ENCODE results near the gene SREBF1. TPM values are rescaled to one million over a fixed set of nuclear protein-coding genes. Genes with fewer than 3 reads are reported as not detected.

Gene SREBF1
- total and polyA plus RNA-seq, 2 experiments from 2014 or later = 39.6 to 85.3 TPM

DNA sequence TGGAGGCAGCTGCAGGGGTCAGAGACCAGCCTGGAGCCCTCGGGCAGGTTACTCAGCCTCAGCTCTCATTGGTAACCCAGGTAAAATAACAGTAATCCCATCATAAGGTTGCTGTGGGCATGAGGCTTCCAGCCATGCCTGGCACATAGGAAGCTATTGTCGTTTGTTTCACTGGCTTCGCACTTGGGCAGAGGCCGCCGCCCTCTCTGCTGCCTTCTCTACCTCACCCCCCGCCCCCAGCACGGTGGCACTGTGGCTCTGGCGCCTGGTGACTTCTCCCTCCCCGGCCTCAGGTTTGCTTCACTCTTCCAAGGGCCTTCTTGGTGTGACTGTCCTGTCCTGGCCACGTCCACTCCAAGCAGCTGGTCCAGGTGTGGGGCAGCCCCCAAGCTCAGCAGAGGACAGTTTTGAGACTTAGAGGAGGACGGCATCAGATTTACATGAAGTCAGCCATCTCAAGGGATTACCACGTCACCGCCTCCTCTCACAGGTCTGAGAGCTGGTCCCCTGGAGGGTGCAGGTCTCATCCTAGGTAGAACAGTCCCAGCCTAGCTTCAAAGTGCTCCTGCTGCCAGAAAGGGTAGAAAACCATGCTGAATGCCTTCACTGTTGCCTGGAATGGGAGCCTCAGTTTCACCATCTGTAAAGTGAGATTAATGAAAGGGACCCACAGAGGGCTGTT is 34.8 kb downstream of the SREBF1 start (continued):
- TF ChIP-seq, protein P1, sequence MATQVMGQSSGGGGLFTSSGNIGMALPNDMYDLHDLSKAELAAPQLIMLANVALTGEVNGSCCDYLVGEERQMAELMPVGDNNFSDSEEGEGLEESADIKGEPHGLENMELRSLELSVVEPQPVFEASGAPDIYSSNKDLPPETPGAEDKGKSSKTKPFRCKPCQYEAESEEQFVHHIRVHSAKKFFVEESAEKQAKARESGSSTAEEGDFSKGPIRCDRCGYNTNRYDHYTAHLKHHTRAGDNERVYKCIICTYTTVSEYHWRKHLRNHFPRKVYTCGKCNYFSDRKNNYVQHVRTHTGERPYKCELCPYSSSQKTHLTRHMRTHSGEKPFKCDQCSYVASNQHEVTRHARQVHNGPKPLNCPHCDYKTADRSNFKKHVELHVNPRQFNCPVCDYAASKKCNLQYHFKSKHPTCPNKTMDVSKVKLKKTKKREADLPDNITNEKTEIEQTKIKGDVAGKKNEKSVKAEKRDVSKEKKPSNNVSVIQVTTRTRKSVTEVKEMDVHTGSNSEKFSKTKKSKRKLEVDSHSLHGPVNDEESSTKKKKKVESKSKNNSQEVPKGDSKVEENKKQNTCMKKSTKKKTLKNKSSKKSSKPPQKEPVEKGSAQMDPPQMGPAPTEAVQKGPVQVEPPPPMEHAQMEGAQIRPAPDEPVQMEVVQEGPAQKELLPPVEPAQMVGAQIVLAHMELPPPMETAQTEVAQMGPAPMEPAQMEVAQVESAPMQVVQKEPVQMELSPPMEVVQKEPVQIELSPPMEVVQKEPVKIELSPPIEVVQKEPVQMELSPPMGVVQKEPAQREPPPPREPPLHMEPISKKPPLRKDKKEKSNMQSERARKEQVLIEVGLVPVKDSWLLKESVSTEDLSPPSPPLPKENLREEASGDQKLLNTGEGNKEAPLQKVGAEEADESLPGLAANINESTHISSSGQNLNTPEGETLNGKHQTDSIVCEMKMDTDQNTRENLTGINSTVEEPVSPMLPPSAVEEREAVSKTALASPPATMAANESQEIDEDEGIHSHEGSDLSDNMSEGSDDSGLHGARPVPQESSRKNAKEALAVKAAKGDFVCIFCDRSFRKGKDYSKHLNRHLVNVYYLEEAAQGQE (IDR thresholded peaks at IDR 0.05; ENCODE audit: unreplicated experiment) = no peak
- TF ChIP-seq JUNB (IDR thresholded peaks at IDR 0.05; ENCODE audit: unreplicated experiment) (no peak), POLR2AphosphoS5 (IDR thresholded peaks at IDR 0.05; ENCODE audit: low read depth) (no peak), EZH2 (IDR thresholded peaks at IDR 0.05; ENCODE audit: low read depth, unreplicated experiment) (no peak), EZH2phosphoT487 (IDR thresholded peaks at IDR 0.05; ENCODE audit: unreplicated experiment) (no peak), ZNF114 (CRISPR knock-in tag; IDR thresholded peaks at IDR 0.05) (no peak), ZNF331 (CRISPR knock-in tag; IDR thresholded peaks at IDR 0.05; ENCODE audit: low read depth) (no peak)

DNA sequence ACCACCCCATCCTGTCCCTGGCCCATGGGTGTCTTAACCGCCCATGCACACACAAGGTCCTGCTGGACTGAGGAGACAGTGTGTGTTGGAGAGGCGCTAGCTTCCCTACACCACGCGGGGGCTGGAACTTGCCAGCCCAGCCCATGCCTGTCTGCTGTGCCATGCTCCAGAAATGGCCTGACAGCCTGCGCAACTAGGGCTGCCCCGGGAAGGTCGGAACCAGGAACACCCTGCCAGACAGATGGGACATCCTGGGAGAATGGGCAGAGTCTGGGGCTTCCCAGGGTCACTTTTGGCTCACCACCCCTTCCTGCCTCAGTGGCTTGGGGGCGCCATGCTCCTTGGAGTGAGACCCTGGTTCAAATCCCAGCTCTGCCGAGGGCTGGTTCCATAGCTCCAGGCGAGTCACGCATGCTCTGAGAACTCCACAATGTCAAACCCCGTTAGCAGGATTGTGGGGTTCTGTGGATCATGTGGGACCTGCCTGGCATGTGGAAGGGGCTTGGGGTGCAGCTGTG is 36.2 kb downstream of the SREBF1 start:
- Mint-ChIP-seq H3K36me3 (ENCODE audit: low read depth) (no peaks in the 10 kb centered on the region), H3K9me3 (no peaks in the 10 kb centered on the region; the same call in 2 of the 3 replicates), H3K4me3 (no peak overlapping the region), H3K27me3 (ENCODE audit: insufficient read depth, low read depth, poor library complexity) (peaks cover 5% of the 10 kb centered on the region), H3K27ac (no peak overlapping the region), H3K4me1 (peaks cover 11% of the 10 kb centered on the region)
- Histone ChIP-seq H3K9me2 (ENCODE audit: insufficient read depth) (no peaks in the 10 kb centered on the region), H3K36me3 (ENCODE audit: insufficient read depth) (no peaks in the 10 kb centered on the region), H3F3A (replicated peaks; ENCODE audit: low read depth) (no peaks in the 10 kb centered on the region), H3K4me1 (ENCODE audit: insufficient read depth) (no peaks in the 10 kb centered on the region), H3K27ac (ENCODE audit: low read depth) (no peak overlapping the region), H4K20me1 (replicated peaks; ENCODE audit: insufficient read depth) (no peaks in the 10 kb centered on the region; the same call in 1 of the 2 replicates), H3K4me3 (no peak overlapping the region), H3K79me2 (replicated peaks; ENCODE audit: insufficient read depth) (no peaks in the 10 kb centered on the region), H3K27me3 (ENCODE audit: insufficient read depth) (no peaks in the 10 kb centered on the region), H2AFZ (no peak overlapping the region), H3K4me2 (no peak overlapping the region)
- TF ChIP-seq, protein P2, sequence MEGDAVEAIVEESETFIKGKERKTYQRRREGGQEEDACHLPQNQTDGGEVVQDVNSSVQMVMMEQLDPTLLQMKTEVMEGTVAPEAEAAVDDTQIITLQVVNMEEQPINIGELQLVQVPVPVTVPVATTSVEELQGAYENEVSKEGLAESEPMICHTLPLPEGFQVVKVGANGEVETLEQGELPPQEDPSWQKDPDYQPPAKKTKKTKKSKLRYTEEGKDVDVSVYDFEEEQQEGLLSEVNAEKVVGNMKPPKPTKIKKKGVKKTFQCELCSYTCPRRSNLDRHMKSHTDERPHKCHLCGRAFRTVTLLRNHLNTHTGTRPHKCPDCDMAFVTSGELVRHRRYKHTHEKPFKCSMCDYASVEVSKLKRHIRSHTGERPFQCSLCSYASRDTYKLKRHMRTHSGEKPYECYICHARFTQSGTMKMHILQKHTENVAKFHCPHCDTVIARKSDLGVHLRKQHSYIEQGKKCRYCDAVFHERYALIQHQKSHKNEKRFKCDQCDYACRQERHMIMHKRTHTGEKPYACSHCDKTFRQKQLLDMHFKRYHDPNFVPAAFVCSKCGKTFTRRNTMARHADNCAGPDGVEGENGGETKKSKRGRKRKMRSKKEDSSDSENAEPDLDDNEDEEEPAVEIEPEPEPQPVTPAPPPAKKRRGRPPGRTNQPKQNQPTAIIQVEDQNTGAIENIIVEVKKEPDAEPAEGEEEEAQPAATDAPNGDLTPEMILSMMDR (conservative IDR thresholded peaks at IDR 0.05; ENCODE audit: low read depth in 2 of 2) = peak; percentile 17 to 59; a peak in 3 of 4 replicates
- TF ChIP-seq ZNF114 (CRISPR knock-in tag; IDR thresholded peaks at IDR 0.05) = no peak
- TF ChIP-seq EZH2phosphoT487 (IDR thresholded peaks at IDR 0.05; ENCODE audit: unreplicated experiment) = no peak
- TF ChIP-seq POLR2AphosphoS5 (IDR thresholded peaks at IDR 0.05; ENCODE audit: low read depth) = no peak
- no peak for DNase-seq (ENCODE audit: low spot score)
- ATAC-seq = peak; percentile 18
